Effector memory CD4-positive, alpha-beta T cell (primary cell): ENCODE results near the gene LRRC47.

ENCODE experiments used
- DNase-seq, 3 donors: peaks; one replicate each; pipeline ENCODE4 v3.0.0-alpha.2; 2020
- H3K27ac ChIP-seq: 2 replicates; pipeline ENCODE4 v1.7.0; 2013; ENCODE audit warnings: mild to moderate bottlenecking, low read length, moderate library complexity; ENCODE audit not compliant: insufficient read depth, poor library complexity, severe bottlenecking
- H3K27me3 ChIP-seq: replicated peaks from 2 replicates; pipeline ENCODE4 v1.7.0; 2013; ENCODE audit warnings: mild to moderate bottlenecking, low read length; ENCODE audit not compliant: insufficient read depth, control insufficient read depth, poor library complexity, severe bottlenecking
- H3K36me3 ChIP-seq: 2 replicates; pipeline ENCODE4 v1.7.0; 2013; ENCODE audit warnings: mild to moderate bottlenecking, low read length, moderate library complexity; ENCODE audit not compliant: control insufficient read depth, insufficient read depth
- H3K4me1 ChIP-seq: 2 replicates; pipeline ENCODE4 v1.7.0; 2013; ENCODE audit warnings: low read length, mild to moderate bottlenecking; ENCODE audit not compliant: control insufficient read depth, insufficient read depth, poor library complexity, severe bottlenecking
- H3K4me3 ChIP-seq: 2 replicates; pipeline ENCODE4 v1.7.0; 2013; ENCODE audit warnings: low read length, low read depth, mild to moderate bottlenecking; ENCODE audit not compliant: insufficient read depth, poor library complexity, severe bottlenecking
- H3K9me3 ChIP-seq: 2 replicates; pipeline ENCODE4 v1.7.0; 2013; ENCODE audit warnings: mild to moderate bottlenecking, low read length, moderate library complexity; ENCODE audit not compliant: control insufficient read depth

The LRRC47 gene

DNA sequence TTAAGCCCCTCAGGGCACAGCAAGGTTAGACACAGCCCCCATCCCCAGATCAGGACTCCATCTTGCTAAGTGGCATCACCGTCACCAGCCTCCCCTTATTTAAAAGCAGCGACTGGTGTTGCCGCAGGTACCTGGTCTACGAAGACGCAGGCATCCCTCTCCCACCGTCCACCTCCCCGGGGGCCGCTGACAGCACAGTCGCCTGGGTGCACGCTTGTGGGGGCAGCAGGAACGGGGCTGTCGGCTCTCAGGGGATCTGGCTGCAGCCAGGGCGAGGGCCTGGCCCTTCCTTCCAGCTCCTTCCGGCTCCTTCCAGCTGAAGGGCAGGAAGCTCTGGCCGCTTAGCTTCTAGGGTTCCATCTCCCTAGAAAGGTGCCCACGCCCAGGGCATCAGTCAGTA lies 61.7 kb downstream of the LRRC47 start:
- no peak overlapping the region for H3K27ac ChIP-seq
- H3K27me3 ChIP-seq: no peaks in the 10 kb centered on the region
- no peak overlapping the region for H3K4me3 ChIP-seq
- no peak for DNase-seq
- H3K9me3 ChIP-seq: no peaks in the 10 kb centered on the region
- peaks cover 26% of the 10 kb centered on the region for H3K36me3 ChIP-seq
- H3K4me1 ChIP-seq: no peaks in the 10 kb centered on the region

DNA sequence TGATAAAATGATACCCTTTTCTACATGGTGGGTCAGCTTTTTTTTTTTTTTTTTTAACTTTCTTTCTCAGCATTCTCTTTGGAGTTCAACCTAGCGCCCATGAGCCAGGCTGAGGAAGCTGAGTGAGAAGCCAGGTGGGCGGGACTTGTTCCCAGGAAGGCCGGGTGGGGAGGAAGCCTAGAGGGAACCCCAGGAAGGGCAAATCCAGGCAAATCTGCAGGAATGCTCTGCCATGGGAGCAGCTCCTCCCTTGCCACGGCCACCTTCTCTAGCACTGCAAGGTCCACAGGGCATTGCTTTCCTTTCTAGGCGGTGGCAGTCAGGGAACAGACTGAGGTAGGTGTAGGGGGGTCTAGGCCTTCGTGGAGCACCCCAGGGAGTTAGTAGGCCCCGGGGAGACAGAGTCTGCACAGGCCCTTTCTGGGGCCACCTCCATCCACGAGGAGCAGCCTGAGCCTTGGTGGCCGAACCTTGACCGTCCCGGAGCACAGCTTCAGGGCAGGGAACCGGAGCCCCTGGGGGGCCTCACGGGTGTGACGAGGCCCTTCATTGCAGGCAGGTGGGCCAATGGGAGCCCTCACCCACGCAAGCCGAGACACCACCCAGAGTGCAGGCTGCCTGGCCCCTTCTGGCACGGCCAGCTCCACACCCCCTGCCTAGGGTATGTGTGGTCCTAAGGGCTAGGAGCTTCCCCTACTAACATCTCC lies 62.3 kb downstream of the LRRC47 start:
- H3K36me3 ChIP-seq: peaks cover 22% of the 10 kb centered on the region
- no peaks in the 10 kb centered on the region for H3K4me1 ChIP-seq
- DNase-seq: no peak
- H3K27me3 ChIP-seq: no peaks in the 10 kb centered on the region
- no peak overlapping the region for H3K4me3 ChIP-seq
- H3K27ac ChIP-seq: no peak overlapping the region
- H3K9me3 ChIP-seq: no peaks in the 10 kb centered on the region

- Histone ChIP-seq H3K9me3 (no peaks in the 10 kb centered on the region), H3K27ac (no peak overlapping the region), H3K36me3 (peaks cover 15% of the 10 kb centered on the region), H3K4me3 (no peak overlapping the region), H3K27me3 (no peaks in the 10 kb centered on the region), H3K4me1 (no peaks in the 10 kb centered on the region)
- no peak for DNase-seq
These were observed 63.0 kb downstream of the LRRC47 start for GRCh38 chr1:3733094-3733882.

DNA sequence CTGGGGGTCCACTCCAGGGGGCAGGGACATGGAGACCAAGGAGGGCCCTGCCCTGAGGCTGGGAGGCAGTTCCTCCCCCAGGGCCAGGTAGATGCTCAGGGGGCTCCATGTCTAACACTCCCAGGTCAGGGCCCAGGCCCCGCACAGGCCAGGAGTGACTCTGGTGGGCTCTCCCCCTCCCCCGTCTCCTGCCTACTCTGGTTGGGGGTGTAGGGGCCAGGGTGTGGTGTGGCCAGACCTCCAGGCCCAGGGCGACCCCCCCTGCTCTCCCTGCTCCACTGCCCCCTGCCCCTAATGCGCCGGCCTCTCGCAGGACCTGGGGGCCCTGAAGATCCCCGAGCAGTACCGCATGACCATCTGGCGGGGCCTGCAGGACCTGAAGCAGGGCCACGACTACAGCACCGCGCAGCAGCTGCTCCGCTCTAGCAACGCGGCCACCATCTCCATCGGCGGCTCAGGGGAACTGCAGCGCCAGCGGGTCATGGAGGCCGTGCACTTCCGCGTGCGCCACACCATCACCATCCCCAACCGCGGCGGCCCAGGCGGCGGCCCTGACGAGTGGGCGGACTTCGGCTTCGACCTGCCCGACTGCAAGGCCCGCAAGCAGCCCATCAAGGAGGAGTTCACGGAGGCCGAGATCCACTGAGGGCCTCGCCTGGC lies 63.7 kb downstream of the LRRC47 start:
- Histone ChIP-seq H3K9me3 (no peaks in the 10 kb centered on the region), H3K27ac (no peak overlapping the region), H3K36me3 (peaks cover 14% of the 10 kb centered on the region), H3K4me3 (no peak overlapping the region), H3K4me1 (no peaks in the 10 kb centered on the region), H3K27me3 (no peaks in the 10 kb centered on the region)
- no peak for DNase-seq

- no peak for DNase-seq
- Histone ChIP-seq H3K36me3 (peaks cover 9% of the 10 kb centered on the region), H3K9me3 (no peaks in the 10 kb centered on the region), H3K27ac (no peak overlapping the region), H3K27me3 (no peaks in the 10 kb centered on the region), H3K4me3 (no peak overlapping the region), H3K4me1 (no peaks in the 10 kb centered on the region)
These were observed 64.5 kb downstream of the LRRC47 start for GRCh38 chr1:3731583-3732433.

- H3K9me3 ChIP-seq: no peaks in the 10 kb centered on the region
- DNase-seq: no peak
- no peaks in the 10 kb centered on the region for H3K36me3 ChIP-seq
- no peak overlapping the region for H3K4me3 ChIP-seq
- no peaks in the 10 kb centered on the region for H3K27me3 ChIP-seq
- H3K27ac ChIP-seq: no peak overlapping the region
- H3K4me1 ChIP-seq: no peaks in the 10 kb centered on the region
These were observed 65.6 kb downstream of the LRRC47 start for GRCh38 chr1:3730543-3731247.

- H3K9me3 ChIP-seq: no peaks in the 10 kb centered on the region
- no peaks in the 10 kb centered on the region for H3K36me3 ChIP-seq
- H3K4me3 ChIP-seq: no peak overlapping the region
- no peak overlapping the region for H3K27ac ChIP-seq
- no peak for DNase-seq
- no peaks in the 10 kb centered on the region for H3K27me3 ChIP-seq
- H3K4me1 ChIP-seq: no peaks in the 10 kb centered on the region
These were observed 66.4 kb downstream of the LRRC47 start for GRCh38 chr1:3729594-3730542.
